Gastroesophageal sphincter (tissue), 4 donors: ENCODE measurements around the gene OR8B8. TPM values are rescaled to one million over a fixed set of nuclear protein-coding genes. Genes with fewer than 3 reads are reported as not detected.
"Not testable (repeated sequence)": the region's sequence is repeated elsewhere in the genome, so short reads cannot be mapped to it uniquely, and the experiment has no call there.

Source experiments
- ATAC-seq: fragments of 150-250 bp; one replicate; pipeline ENCODE4 v1.9.1; 2016; ENCODE audit warnings: mild to moderate bottlenecking, moderate library complexity
- H3K27ac ChIP-seq, 4 donors: fragments of 200-600 bp; sonication (generic) in 3 of 4; 1 replicate in 3 of 4; 2 replicates in 1 of 4; pipeline ENCODE4 v1.5.1; 2016 to 2019
- H3K27me3 ChIP-seq: fragments of 200-600 bp; sonication (generic); one replicate; pipeline ENCODE4 v1.5.1; 2019
- H3K36me3 ChIP-seq, 2 donors: fragments of 200-600 bp; sonication (generic); one replicate each; pipeline ENCODE4 v1.5.1; 2019; ENCODE audit warnings: control low read depth in 1 of 2
- H3K4me1 ChIP-seq, 3 donors: fragments of 200-600 bp; sonication (generic); 1 replicate in 2 of 3; 2 replicates in 1 of 3; pipeline ENCODE4 v1.5.1; 2016 to 2019; ENCODE audit warnings: control low read depth in 2 of 3
- H3K4me3 ChIP-seq, 2 donors: fragments of 200-600 bp; sonication (generic); one replicate each; pipeline ENCODE4 v1.5.1; 2019; ENCODE audit warnings: mild to moderate bottlenecking in 1 of 2, moderate library complexity in 1 of 2
- H3K9me3 ChIP-seq, 3 donors: fragments of 200-600 bp; sonication (generic); one replicate each; pipeline ENCODE4 v1.5.1; 2017 to 2019; ENCODE audit warnings: control low read depth in 2 of 3
- EP300 ChIP-seq: sonication (generic); formaldehyde crosslinking; IDR thresholded peaks from one replicate; pipeline ENCODE4 v1.6.1; 2017; ENCODE audit warnings: antibody characterized with exemption, mild to moderate bottlenecking
- POLR2A ChIP-seq, 2 donors: fragments of 450-650 bp; IDR thresholded peaks; one replicate each; pipeline ENCODE4 v1.6.1; 2017; ENCODE audit warnings: antibody characterized with exemption in 2 of 2, mild to moderate bottlenecking in 2 of 2, moderate library complexity in 1 of 2
- POLR2AphosphoS5 ChIP-seq: sonication (generic); formaldehyde crosslinking; IDR thresholded peaks from one replicate; pipeline ENCODE4 v1.6.1; 2017; ENCODE audit warnings: antibody characterized with exemption
- WGBS, 2 donors: methylation state at CpG; one replicate each; pipeline ENCODE4 v1.1.5; 2018; ENCODE audit warnings: low coverage in 1 of 2; 5-methylcytosine and 5-hydroxymethylcytosine counted together
- total RNA-seq, 4 donors: library from RNA; depleted of rRNA; stranded (reverse); fragments of >200 nt; gene quantifications; one replicate each; pipeline ENCODE4 v1.1.0, GENCODE V29; 2016
- TF ChIP-seq, protein P1 (sequence below), 4 experiments: fragments of 200-600 bp in 2 of 4; fragments of 450-650 bp in 2 of 4; sonication (generic) in 1 of 4; IDR thresholded peaks; one replicate each; pipeline ENCODE4 v1.5.1; 2017 to 2019; ENCODE audit warnings: antibody characterized with exemption in 4 of 4, mild to moderate bottlenecking in 2 of 4, moderate library complexity in 2 of 4

Gene OR8B8
- total RNA-seq, 4 donors from 2014 or later: not detected

DNA sequence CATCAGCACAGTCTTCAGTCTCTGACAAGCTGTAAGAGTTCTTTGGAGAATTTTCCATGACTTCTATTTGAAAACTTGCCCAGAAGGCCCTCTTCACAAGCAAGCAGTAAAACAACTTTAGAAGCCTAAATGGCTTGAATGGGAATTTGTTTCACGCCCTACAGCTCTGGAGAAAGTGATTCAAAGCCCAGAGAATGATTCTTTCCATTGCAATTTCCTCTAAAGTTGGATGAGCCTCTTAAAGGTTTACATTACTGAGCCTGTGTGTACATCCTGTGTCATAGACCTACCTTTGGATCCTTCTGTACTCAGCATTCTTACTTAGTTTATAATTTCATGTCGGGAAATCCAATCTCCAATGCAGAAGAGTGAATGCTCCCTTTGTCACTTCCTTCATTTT is 39.9 kb downstream of the OR8B8 start:
- 19 to 38% methylated on average over 2 of the region's 2 CpGs for WGBS, 2 donors
- no peak for TF ChIP-seq POLR2A (IDR thresholded peaks at IDR 0.05)
- no peak for TF ChIP-seq POLR2AphosphoS5
- TF ChIP-seq, protein P1, sequence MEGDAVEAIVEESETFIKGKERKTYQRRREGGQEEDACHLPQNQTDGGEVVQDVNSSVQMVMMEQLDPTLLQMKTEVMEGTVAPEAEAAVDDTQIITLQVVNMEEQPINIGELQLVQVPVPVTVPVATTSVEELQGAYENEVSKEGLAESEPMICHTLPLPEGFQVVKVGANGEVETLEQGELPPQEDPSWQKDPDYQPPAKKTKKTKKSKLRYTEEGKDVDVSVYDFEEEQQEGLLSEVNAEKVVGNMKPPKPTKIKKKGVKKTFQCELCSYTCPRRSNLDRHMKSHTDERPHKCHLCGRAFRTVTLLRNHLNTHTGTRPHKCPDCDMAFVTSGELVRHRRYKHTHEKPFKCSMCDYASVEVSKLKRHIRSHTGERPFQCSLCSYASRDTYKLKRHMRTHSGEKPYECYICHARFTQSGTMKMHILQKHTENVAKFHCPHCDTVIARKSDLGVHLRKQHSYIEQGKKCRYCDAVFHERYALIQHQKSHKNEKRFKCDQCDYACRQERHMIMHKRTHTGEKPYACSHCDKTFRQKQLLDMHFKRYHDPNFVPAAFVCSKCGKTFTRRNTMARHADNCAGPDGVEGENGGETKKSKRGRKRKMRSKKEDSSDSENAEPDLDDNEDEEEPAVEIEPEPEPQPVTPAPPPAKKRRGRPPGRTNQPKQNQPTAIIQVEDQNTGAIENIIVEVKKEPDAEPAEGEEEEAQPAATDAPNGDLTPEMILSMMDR (IDR thresholded peaks at IDR 0.05): no peak
- TF ChIP-seq EP300: no peak
- H3K4me1 ChIP-seq: no peaks in the 10 kb centered on the region
- no peak for ATAC-seq
- H3K36me3 ChIP-seq: no peaks in the 10 kb centered on the region
- no peak overlapping the region for H3K27ac ChIP-seq
- H3K4me3 ChIP-seq: no peak overlapping the region
- no peaks in the 10 kb centered on the region for H3K9me3 ChIP-seq
- no peaks in the 10 kb centered on the region for H3K27me3 ChIP-seq

DNA sequence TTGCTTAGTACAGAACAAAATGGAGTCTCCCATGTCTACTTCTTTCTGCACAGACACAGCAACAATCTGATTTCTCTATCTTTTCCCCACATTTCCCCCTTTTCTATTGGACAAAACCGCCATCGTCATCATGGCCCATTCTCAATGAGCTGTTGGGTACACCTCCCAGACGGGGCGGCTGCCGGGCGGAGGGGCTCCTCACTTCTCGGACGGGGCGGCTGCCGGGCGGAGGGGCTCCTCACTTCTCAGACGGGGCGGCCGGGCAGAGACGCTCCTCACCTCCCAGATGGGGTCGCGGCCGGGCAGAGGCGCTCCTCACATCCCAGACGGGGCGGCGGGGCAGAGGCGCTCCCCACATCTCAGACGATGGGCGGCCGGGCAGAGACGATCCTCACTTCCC is 42.3 kb downstream of the OR8B8 start:
- WGBS, 2 donors: 92% methylated on average over 2 of the region's 27 CpGs; no CpG with 5 or more reads in 1 of the 2 donors
- not testable (repeated sequence) for H3K9me3 ChIP-seq, ATAC-seq, H3K36me3 ChIP-seq, H3K27me3 ChIP-seq, H3K4me3 ChIP-seq, H3K4me1 ChIP-seq, H3K27ac ChIP-seq

DNA sequence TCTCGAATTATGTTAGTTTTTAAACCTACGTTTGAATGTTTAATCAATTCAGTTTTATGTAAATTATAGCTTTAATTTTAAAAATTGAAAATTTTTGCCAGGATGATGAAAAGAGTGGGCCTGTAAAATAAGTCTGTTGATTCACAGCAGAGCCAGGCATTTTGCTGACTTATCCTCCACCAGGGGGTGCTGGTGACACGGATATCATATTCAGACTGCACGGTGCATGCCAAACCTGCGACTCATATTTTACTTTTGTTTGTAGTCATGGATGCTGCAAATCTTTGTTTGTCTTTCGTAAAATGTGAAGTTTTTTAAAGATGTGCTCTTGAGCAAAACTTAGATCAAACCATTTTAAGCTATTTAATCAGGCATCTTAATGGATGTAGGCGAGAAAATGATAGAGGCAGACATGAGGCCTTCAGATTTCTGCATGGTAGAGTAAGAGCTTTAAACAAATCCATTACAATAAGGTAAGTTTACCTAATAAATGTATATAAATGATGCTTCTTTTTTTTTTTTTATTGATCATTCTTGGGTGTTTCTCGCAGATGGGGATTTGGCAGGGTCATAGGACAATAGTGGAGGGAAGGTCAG is 43.1 kb downstream of the OR8B8 start:
- Histone ChIP-seq H3K4me1 (no peaks in the 10 kb centered on the region), H3K27ac (no peak overlapping the region), H3K9me3 (no peaks in the 10 kb centered on the region), H3K4me3 (no peak overlapping the region), H3K36me3 (no peaks in the 10 kb centered on the region), H3K27me3 (no peaks in the 10 kb centered on the region)
- TF ChIP-seq, protein P1 (IDR thresholded peaks at IDR 0.05): peak in 2 of 4 experiments; percentile 37 to 46
- TF ChIP-seq EP300 (no peak), POLR2A (IDR thresholded peaks at IDR 0.05) (no peak)
- ATAC-seq: no peak
- 38 to 44% methylated on average over 7 to 8 of the region's 8 CpGs for WGBS, 2 donors

DNA sequence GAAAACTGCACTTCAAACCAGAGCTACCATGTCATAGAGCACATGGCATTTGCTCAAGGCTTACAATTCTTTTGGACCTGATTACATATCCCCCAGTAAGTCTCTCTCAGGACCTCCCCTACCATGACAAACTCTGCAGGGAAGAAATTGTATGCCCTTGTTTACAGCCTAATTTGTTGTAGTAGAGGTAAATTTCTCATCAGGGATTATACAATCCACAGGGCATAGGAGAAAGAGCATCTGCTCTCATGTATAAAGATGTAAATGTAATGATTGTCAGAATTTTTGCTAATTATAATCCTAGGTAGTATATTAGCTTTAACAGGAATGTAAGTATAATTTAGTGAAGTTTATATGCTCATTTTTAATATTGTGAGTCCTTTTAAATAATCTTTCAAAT is 46.6 kb downstream of the OR8B8 start, which contains the start of gene OR8B3:
OR8B3 (minus strand) TSS at position 101 of the 400 bp plus-strand sequence. CDS start 1,673 bp downstream, outside the sequence.
- H3K4me3 ChIP-seq: no peak within 1 kb of the TSS
- no peak for TF ChIP-seq POLR2A (IDR thresholded peaks at IDR 0.05)
- no peak for TF ChIP-seq POLR2AphosphoS5
- TF ChIP-seq, protein P1 (IDR thresholded peaks at IDR 0.05): no peak
- no peak for TF ChIP-seq EP300
- H3K9me3 ChIP-seq: no peaks in the 10 kb centered on the region
- no peak for ATAC-seq
- no peaks in the 10 kb centered on the region for H3K36me3 ChIP-seq
- no peaks in the 10 kb centered on the region for H3K4me1 ChIP-seq
- H3K27me3 ChIP-seq: no peaks in the 10 kb centered on the region
- no peak within 1 kb of the TSS for H3K27ac ChIP-seq

DNA sequence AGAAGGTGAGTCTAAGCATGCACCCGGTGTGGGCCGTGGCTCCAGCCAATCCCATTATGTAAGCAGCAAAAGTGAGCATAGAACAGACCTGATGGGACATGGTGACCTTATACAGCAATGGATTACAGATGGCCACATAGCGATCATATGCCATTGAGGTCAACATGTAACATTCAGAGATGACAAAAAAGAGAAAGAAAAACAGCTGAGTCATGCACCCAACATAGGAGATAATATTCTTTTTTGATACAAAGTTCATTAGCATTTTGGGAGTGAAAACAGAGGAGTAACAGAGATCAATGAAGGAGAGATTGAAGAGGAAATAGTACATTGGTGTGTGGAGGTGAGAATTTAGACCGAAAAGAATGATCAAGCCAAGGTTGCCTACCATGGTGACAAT is 48.6 kb downstream of the OR8B8 start:
- H3K27ac ChIP-seq, H3K4me1 ChIP-seq, H3K4me3 ChIP-seq, H3K27me3 ChIP-seq, H3K36me3 ChIP-seq, ATAC-seq, H3K9me3 ChIP-seq: not testable (repeated sequence)
- 69 to 80% methylated on average over 1 to 3 of the region's 4 CpGs for WGBS, 2 donors

DNA sequence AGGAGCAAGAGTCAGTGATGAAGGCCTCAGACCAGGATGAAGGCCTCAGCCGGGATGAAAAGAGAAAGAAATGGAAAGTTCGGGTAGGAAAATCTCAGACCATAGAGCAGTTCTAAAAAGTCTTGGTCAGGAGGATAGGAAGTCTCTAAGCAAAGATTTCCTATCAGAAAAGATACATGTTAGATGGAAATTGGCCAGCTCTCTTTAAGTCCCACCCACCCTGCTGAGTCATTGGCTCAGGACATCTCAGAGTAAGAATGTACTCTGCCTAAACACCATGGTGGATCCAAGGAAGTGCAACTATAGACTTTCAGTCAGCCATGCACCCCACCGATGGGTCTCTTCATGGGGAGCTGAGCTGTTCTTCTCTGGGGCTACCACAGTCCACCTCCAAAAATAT is 51.1 kb downstream of the OR8B8 start:
- H3K27ac ChIP-seq: no peak overlapping the region
- H3K4me3 ChIP-seq: no peak overlapping the region
- no peaks in the 10 kb centered on the region for H3K9me3 ChIP-seq
- 82 to 96% methylated on average over 3 of the region's 3 CpGs for WGBS, 2 donors
- no peak for ATAC-seq
- no peaks in the 10 kb centered on the region for H3K36me3 ChIP-seq
- peaks cover 6% of the 10 kb centered on the region for H3K27me3 ChIP-seq
- TF ChIP-seq POLR2AphosphoS5: no peak
- TF ChIP-seq, protein P1 (IDR thresholded peaks at IDR 0.05): no peak
- no peak for TF ChIP-seq POLR2A (IDR thresholded peaks at IDR 0.05)
- no peak for TF ChIP-seq EP300
- H3K4me1 ChIP-seq: no peaks in the 10 kb centered on the region

Other genes starting within 250 kb of the OR8B8 start
- not detected for gene OR8G1, start 204.6 kb downstream of the OR8B8 start, total RNA-seq
- not detected for gene OR8G5, start 189.3 kb downstream of the OR8B8 start, total RNA-seq
- gene OR8D1, start 131.7 kb downstream of the OR8B8 start, total RNA-seq: not detected
- gene OR8D2, start 125.5 kb downstream of the OR8B8 start, total RNA-seq: not detected
- not detected for gene OR8B2, start 61.2 kb downstream of the OR8B8 start, total RNA-seq
- not detected for gene OR8B3, start 46.7 kb downstream of the OR8B8 start, total RNA-seq
- not detected for gene OR8B4, start 20.8 kb downstream of the OR8B8 start, total RNA-seq
- not detected for gene OR8B12, start 98.0 kb upstream of the OR8B8 start, total RNA-seq
- not detected for gene OR8A1, start 124.3 kb upstream of the OR8B8 start, total RNA-seq
- gene PANX3, start 165.7 kb upstream of the OR8B8 start, total RNA-seq: under 1 TPM in 1 of 4 donors, not detected in 3; 0.47 TPM
- gene TBRG1, start 177.2 kb upstream of the OR8B8 start, total RNA-seq: 10 to 100 TPM; 35.2 to 54.2 (median 42.4) TPM
- 1 to 10 TPM; 2.7 to 7.5 (median 4.0) TPM for gene SIAE, start 228.0 kb upstream of the OR8B8 start, total RNA-seq
- 10 to 100 TPM in 1 of 4 donors, 1 to 10 TPM in 3; 4.6 to 15.3 (median 7.4) TPM for gene SPA17, start 228.2 kb upstream of the OR8B8 start, total RNA-seq